ENCODE results near the gene QSOX2.
A peak's percentile ranks its signal among the peaks of the same experiment; 100 is the strongest.

DNA sequence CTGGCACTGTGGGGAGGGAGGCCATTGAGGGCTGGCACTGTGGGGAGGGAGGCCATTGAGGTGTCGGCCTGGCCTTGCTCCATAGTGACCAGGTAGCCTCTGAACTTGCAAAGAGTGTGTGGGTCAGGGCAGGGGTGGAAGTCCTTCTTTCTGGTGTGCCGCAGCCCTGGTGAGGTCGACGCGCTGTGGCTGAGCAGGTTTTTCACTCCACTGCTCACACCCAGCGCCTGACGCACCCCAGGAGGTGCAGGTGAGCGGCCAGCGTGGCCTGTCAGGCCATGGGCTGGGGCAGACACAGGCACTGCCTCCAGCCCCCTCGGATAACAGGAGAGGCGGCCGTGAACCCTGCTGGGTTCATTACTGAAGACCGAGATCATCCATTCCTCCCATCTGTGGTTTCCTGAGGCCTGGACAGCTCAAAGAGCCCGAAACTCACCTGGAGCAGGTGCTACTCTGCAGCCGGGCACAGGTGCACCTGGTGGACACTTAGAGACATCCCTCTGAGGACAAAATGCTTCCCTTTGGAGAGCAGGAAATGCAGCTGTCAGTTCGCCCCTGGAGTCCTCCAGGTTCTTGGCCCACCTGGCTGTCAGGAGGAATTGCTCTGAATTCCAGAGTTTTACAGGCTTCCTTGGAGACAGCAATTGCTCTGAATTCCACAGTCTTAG lies 73.1 kb downstream of the QSOX2 start:
- TF ChIP-seq, protein P1, sequence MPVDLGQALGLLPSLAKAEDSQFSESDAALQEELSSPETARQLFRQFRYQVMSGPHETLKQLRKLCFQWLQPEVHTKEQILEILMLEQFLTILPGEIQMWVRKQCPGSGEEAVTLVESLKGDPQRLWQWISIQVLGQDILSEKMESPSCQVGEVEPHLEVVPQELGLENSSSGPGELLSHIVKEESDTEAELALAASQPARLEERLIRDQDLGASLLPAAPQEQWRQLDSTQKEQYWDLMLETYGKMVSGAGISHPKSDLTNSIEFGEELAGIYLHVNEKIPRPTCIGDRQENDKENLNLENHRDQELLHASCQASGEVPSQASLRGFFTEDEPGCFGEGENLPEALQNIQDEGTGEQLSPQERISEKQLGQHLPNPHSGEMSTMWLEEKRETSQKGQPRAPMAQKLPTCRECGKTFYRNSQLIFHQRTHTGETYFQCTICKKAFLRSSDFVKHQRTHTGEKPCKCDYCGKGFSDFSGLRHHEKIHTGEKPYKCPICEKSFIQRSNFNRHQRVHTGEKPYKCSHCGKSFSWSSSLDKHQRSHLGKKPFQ (tag by site-specific recombination; IDR thresholded peaks at IDR 0.05), result no peak
- no peak for TF ChIP-seq ZFP69B (tag by site-specific recombination; IDR thresholded peaks at IDR 0.05)
- no peak for TF ChIP-seq YY2 (tag by site-specific recombination; IDR thresholded peaks at IDR 0.05)
- no peak for TF ChIP-seq ZNF423 (tag by site-specific recombination; IDR thresholded peaks at IDR 0.05)
- TF ChIP-seq ZBTB48 (tag by site-specific recombination; IDR thresholded peaks at IDR 0.05), result no peak
- TF ChIP-seq ZBTB21 (tag by site-specific recombination; IDR thresholded peaks at IDR 0.05), result no peak
- 0 out of 2 replicates have a peak, but pooled peaks have one; percentile 21 for TF ChIP-seq ZEB2 (tag by site-specific recombination; IDR thresholded peaks at IDR 0.05)
- TF ChIP-seq ZNF214 (tag by site-specific recombination; IDR thresholded peaks at IDR 0.05; ENCODE audit: borderline replicate concordance), result no peak
- no peak for TF ChIP-seq ZNF629 (tag by site-specific recombination; IDR thresholded peaks at IDR 0.05)
- TF ChIP-seq, protein P2, sequence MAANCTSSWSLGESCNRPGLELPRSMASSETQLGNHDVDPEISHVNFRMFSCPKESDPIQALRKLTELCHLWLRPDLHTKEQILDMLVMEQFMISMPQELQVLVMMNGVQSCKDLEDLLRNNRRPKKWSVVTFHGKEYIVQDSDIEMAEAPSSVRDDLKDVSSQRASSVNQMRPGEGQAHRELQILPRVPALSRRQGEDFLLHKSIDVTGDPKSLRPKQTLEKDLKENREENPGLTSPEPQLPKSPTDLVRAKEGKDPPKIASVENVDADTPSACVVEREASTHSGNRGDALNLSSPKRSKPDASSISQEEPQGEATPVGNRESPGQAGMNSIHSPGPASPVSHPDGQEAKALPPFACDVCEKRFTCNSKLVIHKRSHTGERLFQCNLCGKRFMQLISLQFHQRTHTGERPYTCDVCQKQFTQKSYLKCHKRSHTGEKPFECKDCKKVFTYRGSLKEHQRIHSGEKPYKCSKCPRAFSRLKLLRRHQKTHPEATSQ (tag by site-specific recombination; IDR thresholded peaks at IDR 0.05), result no peak

Data from HEK293 (cell line).